HG03159 (cell line): Measurements from ENCODE around the gene WRNIP1.

Experiments used
- ATAC-seq: cut with Tn5 transposase; IDR thresholded peaks from one replicate; pipeline ENCODE4 v1.9.1; 2021; ENCODE audit warnings: mild to moderate bottlenecking, moderate library complexity; ENCODE audit not compliant: unreplicated experiment

The WRNIP1 gene

GRCh38 chr6:2765166-2765895, at the start of gene WRNIP1:
TSS of gene WRNIP1 (plus strand) at chr6:2765393. CDS start at chr6:2765623, 230 bp downstream.
- ATAC-seq = peak; percentile 87

DNA sequence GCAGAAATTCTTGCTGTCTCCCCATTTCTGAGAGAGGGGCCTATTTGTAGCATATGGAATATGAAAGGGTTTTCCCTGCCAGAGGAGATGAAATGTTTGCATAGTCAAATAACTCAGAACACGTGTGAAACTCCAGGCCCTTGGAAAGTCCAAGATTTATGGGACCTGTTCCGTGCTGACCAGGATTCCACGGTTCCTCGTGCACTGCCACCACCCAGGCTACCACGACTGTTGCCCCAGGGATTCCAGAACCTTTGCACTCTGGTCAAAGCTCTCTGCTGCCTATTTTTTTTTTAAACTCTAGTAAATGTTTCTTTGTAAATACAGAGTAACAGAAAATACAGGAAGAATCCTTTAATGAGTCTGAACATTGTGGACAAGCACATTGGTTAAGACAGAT, 49.5 kb upstream of the WRNIP1 start:
- no peak for ATAC-seq

GRCh38 chr6:2716936-2717700, 48.1 kb upstream of the WRNIP1 start:
- ATAC-seq = no peak

DNA sequence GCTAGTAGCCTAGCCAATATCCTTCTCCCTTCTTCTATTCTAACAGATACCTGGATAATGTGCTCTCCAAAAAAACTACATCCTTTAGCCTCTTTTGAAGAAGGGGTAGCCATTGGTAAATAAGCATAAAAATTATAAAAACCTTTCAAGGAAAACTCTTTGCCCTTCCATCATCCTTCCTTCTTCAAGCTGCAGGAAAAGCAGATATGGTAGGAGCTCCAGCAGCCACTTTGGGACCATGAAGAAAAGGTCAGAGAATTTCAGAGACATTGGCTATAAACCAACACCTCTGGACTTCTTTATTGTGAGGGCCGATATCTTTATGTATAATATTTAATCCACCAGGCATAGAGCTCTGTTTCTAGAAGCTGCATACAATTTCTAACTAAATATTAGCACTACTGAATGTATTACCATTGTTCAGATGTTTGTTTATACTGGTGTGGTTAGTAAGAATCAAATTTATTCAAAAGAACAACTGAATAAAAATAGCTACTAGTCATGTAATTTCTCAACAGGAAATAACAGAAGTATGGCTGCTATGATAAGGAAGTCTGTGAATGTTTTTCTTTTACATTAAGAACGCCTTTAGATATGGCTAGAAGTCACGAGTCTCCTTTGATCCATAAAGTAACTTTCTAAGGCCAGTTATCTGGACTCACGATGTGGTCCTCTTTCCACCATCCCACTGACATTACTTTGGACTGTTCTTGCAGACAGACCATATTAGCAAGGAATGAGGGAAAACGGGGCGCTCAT, 46.7 kb upstream of the WRNIP1 start:
- ATAC-seq = no peak

GRCh38 chr6:2719093-2719455, 46.1 kb upstream of the WRNIP1 start:
- no peak for ATAC-seq

GRCh38 chr6:2721219-2721618, 44.0 kb upstream of the WRNIP1 start:
- no peak for ATAC-seq

DNA sequence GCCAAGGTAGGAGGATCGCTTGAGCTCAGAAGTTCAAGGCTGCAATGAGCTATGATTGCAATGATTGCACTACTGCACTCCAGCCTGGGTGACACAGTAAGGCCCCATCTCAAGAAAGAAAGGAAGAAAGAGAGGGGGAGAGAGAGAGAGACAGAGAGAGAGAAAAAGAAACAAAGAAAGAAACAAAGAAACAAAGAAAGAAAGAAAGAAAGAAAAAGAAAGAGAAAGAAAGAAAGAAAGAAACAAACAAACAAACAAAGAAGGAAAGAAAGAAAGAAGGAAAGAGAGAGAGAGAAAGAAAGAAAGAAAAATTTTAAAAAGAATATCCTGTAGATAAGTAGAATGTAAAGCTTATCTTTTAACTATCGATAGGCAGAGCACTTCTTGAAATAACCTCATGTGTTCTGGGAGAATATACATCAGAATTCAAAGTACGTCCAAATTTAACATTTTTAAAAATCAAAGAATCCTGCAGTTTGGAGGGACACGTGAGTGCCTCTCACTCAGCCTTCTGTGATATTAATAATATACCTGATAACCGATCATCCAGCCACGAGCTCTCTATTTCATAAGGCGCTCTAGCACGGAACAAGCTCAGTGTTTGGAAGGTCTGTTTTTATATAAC, 39.7 kb upstream of the WRNIP1 start:
- ATAC-seq = no peak

DNA sequence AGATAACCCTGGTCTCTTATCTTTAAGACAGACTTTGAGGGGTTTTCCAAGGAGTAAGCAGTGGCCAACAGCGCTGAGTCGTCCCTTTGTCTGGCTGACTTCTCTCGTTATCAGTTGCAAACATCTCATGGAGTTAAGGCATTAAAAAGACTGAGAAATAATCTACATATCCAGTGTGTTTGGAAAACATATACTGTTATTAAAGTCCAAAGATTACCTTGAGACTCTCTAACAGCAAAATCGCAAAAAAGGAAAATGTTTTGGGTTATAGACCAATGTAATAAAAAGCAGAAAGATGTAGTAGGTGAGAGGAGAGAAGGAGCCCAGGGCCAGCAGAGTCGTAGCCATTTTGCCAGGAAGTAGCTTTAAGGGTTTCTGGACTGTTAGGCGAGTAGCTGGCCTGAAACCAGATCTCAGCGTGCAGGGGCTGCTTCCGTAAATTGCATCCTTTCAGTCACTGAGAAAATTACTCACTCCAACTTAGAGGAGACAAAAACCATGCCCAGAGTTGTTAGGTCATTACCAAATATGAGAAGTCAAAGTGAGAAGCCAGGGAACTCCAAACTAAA, 39.1 kb upstream of the WRNIP1 start:
- peak; percentile 73 for ATAC-seq

GRCh38 chr6:2729921-2730320, 35.3 kb upstream of the WRNIP1 start:
- no peak for ATAC-seq

DNA sequence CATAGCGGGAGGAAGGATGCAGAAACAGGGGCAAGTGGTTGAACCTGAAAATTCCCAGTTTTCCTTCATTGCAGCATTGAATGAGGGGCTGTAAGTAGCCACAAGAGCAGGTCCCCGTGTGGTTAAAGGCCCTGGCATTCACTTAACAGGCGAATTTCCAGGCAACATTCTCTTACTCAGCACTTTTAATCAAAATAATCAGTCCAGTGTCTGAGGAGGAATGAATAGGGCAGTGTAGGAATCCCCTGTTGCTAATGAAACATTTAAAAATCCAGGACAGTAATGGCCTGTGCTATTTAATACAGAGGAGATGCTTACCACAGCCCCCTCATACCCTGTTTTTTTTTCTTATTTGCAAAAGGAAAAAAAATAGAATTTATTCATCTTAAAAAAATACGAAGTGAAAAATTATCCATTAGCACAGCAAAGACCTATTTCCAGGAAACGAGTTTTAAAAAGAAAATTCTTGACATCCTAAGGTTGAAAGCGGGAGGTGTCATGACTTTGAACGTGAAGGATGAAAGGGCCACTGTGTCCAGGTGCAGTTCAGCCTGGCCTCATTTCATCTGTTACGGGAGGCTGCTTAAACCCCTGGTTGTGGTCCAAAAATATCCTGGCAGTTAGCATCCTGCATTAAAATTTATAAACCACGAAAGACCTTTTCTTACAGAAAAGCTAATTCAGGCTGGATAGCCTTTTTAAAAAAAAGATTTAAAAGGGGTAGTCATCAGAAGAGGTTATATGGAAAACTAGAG, 34.7 kb upstream of the WRNIP1 start:
- ATAC-seq = no peak

- ATAC-seq = no peak
Observed at GRCh38 chr6:2731281-2731909, 33.8 kb upstream of the WRNIP1 start.

- no peak for ATAC-seq
Observed at GRCh38 chr6:2732503-2733089, 32.6 kb upstream of the WRNIP1 start.

DNA sequence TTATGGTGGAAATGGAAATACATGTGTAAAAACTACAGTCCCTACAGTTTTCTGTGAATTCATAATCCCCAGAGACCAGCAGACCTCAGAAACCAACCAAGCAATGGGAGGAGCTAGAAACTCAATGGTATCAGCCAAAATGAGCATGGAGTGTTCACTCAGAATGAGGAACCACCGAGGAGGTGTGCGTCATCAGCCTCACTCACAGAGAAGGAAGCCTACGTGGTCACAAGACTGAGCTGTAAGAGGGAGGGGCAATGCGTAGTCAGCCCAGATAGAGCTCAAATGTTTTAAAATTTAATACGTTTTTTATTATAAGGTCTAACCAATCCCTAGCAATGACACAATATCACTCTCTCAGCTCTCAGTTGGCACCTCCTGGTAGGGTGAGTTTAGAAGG, 31.9 kb upstream of the WRNIP1 start:
- peak; percentile 88 for ATAC-seq

DNA sequence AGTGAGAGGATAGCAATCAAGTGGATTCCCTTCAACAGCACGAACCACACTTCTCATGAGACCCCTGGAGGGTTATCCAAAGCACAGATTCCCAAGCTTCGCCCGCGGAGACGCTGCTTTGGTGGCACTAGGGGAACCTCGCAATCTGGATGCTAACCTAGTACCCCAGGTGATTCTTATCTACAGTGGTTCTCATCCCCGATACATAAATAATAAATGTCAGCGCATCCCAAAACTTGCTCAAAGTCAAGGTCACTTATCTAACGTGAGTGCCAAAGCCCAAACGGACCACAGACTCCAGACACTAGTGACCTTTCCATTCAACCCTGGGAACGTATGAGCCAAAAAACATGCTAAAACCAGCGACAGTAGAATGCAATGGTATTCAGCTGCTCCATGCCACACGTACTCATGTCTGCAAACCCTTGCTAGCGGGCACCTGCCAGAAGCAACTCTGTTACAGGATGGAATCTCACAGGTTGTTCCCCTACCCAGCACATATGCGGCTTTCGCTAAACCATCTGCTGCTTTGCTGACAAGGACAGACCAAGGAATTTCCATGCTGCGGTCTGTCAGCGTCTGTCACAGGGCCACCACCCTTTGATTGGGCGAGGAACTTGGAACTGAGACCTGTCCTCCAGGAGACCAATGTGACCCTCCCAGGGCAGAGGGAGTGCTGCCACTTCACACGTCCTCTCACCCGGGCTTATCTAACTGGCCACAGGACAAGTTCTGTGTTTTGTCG, 31.3 kb upstream of the WRNIP1 start:
- no peak for ATAC-seq

GRCh38 chr6:2734488-2735166, 30.6 kb upstream of the WRNIP1 start:
- no peak for ATAC-seq

GRCh38 chr6:2737885-2738284, 27.3 kb upstream of the WRNIP1 start:
- ATAC-seq = no peak

- no peak for ATAC-seq
Observed at GRCh38 chr6:2738373-2738979, 26.7 kb upstream of the WRNIP1 start.

DNA sequence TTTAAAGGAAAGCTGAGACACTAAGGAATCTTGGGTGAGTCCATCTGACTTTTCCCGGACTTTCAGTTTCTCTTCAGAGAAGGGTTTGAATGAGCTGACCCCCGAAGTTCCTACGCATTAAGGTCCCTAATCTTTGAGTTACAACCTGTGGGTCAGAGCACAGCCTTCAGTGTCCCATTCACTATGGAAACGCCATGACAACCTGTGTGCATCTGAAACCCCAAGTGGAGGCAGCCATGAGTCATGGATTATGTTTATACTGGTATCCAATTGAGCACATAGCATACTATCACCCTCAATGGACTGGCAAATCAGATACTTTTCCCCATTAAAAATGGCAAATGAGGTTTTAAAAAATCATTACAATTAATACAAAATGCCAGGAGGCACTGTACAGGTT, 25.9 kb upstream of the WRNIP1 start:
- ATAC-seq = no peak
